HG03575 (cell line): ENCODE data around the gene FOXC2.

Experiments
- ATAC-seq: cut with Tn5 transposase; IDR thresholded peaks from one replicate; pipeline ENCODE4 v1.9.1; 2021; ENCODE audit not compliant: unreplicated experiment, insufficient number of reproducible peaks, low FRiP score; ENCODE audit errors: extremely low read depth

FOXC2 gene

DNA sequence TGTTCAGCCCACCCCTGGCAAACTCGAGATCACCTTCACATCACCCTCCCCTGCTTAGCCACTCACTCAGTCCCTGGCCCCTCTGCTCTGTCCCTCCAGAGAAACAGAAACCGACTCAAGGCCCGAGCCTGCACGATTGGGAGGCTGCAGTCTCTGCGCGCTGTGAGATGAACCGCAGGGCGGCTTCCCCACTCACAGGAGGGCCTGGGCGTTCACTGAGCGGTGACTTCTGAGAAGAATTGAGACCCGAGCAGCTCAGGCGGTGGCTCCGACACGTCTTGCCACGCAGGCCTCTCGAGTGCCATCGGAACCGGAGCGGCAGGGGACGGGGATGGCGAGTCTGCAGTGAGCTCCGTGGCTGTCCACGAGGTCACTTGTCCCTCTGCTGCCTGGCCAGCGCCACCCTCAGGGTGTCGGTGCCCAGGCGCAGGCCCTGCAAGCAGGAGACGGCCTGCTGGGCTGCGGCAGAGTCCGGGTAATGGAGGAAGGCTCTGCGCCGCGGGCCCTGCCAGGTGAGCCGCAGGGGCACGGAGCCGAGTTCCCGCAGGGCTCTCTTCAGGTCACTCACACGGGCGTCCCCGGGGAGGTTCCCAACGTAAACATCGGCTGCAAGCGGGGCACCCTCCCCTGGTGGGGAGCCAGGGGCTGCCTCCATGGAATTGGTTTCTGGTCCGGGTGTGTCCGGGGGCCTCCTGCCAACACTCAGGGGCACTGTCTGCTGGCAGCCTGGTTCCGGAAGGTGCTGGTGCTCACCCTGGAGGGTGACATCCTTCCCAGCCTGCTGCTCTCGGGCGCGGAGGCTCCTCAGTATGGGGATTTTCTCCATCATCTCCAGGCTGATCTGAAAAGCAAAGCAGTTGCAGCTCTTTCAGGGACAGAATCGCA is 34.7 kb upstream of the FOXC2 start:
- no peak for ATAC-seq

DNA sequence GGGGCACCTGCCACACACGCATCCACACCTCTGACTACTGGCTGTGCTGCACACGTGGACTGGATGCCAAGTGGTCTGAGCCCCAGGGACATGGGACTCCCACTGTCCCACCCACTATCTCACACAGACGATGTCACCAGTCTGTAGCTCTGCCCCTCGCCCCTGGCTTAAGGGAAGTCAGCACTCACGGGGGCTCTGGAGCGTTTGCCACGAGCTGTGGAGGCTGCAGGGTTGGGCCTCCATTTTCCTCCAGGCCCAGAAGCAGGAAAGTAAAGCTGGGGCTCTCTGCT is 34.2 kb upstream of the FOXC2 start:
- no peak for ATAC-seq

DNA sequence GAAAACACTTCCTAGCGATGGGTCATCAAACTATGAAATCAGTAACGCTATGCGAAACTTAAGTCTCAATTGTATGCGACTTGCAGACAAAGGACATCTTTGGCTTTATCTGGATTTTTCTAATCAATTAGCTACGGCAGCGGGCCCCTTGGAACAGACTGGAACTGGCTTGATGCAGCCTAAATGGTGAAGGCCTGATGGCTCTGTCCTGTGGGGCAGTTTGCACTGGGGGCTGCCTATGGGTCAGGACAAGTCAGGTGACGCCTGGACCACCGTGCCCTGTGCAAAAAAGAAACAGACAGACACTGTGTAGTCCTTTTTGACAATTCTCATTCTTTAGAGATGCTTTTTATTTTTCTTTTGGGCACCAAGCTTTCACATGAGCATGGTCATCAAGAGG is 33.6 kb upstream of the FOXC2 start:
- ATAC-seq = no peak

DNA sequence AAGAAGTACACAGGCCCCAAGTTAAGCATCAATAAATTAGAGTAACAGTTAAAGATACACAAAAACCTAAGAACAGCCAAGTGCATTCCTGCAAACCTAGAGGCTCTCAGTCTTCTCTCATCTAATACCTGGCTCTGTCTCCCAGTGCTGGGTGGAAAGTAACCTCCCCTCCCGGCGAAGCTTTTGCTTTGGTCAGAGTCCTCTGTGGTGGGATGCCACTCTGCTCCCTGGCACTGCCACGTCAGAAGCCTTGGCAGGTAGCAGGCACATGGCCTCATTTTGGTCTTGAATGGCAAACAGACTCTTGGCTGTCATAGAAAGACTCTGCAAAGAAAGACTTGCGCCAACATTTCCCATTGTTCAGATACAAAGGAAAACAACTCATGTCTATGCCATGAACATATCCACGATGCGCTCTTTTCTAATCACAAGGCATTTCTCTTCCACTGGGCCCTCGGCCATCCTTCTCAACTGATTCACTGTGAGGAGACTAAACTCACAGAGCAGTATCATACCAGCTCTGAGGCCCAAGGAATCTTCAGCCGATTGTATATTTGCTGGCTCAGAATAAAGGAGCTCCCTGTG is 32.8 kb upstream of the FOXC2 start:
- ATAC-seq = no peak

DNA sequence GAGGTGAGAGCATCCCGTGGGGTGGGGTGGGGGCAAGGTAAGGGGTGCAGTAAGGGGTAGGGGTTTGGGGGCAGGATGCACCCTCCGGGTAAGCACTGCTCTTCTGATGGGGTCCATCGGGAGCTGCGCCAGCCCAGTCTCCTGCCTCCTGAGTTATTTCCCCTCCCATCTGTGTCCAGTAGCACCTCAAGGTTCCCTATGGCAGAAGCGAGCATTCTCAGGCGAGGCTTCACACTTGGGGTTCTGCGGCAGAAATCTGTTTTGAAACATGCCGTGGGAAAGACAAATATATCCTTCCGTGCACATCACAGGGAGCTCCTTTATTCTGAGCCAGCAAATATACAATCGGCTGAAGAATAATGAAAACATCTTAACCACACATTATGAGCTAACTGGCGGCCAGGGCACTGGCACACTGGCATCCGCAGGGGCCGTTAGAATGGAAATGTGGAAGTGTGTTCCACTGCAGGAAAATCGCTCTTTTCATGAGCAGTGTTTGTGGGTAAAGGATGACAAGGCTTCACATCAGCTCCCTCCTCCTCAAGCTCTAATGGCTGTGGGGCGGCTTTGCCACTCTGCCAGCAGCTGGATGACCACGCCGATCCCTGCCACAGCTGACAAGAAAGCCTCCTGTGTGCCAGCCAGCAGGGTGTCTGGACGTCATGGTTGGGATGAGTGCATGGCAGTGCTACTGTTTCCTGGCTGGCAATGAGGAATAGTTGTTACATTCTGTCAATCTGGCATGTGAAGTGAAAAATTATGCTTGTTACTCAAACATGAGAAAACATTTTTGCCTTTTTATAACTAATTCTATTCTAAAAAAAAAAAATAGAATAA is 31.6 kb upstream of the FOXC2 start:
- no peak for ATAC-seq

DNA sequence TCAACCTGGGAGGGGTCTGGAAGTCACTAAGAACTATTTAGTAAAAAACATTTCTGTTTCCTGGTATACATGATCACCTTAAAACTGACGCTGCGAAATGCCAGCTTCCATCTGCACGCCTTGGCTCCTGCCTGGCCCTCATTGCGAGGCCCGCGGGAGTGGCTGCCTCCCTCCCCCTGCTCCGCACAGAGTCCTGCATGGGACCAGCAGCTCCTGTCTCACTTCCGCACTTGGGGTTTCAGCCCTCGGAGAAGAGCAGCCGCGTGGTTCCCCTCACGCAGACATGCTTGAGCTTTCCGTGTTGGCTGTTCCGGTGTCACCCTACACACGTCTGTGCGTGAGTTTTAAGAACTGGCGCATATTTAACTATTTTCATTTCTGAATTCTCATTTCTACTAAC is 30.0 kb upstream of the FOXC2 start:
- ATAC-seq = no peak

DNA sequence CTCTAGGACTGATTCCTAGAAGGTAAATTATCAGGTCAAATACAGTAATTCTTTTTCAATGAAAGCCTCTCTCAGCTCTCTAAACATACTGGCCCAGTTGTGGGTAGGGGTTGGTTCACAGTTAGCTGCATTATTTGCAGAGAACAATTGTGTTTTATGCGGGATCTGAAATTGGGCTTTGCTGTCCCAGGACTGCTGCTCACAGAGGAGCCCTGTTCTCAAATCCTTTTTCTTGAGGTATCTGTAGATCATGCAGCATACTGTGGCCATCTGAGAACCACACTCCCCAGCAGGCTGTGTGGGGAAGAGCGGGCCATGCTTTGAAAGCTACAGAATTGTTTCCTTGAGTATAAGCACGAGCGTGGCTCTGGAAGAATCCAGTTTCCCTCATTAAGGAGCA is 29.1 kb upstream of the FOXC2 start:
- no peak for ATAC-seq

DNA sequence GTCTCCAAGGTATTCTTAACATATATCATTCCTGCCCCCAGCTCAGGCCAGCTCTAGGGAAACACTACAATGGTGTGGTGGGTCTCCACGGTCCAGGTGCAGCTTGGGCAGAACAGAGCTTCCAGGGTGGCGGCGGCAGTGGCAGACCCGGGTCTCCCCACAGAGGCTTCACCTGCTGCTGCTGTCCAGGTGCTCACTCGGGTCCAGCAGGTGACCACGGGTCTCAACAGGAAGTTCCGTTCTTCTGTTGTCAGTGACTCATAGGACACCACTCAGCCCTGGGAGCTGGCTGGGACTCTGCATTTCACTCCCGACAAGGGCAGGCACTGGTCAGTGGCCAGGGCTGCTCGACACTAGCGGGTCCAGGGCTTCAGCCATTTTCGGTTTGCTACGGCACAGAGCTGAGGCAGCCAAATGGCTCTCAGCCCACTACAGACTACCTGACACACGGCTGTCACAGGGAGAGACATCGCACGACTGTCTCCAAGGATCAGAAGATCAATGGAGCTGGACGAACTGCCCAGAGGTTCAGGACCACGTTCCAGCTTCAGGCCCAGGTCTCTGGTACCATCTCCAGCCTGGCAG is 28.3 kb upstream of the FOXC2 start:
- no peak for ATAC-seq

DNA sequence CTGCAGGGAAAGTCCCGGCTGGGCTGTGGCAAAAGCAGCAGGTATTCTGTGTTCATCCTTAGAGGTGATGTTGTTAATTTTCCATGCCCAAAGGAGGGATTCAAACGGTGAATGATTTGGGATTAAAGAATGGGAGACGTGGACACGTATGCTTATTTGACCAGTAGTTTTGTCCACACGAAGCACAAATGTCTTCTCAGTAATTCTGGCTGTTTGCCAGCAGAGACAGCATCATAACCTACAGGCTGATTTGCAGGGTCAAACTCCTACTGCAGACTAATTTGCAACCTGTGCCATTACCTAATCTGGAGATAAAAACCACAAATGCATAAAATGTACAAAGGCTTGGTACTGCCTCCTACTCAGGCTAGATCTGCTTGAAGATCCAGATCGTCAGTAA is 25.7 kb upstream of the FOXC2 start:
- no peak for ATAC-seq

DNA sequence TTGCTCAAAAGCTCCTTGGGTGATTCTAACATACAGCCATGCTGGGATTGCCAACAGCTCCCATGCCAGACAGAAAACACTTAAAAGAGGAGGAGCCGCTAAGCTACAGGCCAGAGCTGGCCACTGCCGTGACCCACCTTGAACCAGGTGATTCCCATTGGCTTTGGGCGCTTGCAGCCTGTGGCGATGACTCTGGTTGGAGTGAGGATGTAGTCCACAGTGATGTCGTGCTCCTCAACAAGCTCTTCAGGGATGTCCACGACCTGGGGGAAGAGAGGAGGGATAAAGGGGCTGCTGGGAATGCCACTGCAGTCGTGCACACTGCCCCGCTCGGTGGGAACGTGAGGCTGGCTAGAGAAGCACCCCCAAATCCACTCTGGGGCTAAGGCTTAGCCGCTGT is 25.1 kb upstream of the FOXC2 start:
- no peak for ATAC-seq

DNA sequence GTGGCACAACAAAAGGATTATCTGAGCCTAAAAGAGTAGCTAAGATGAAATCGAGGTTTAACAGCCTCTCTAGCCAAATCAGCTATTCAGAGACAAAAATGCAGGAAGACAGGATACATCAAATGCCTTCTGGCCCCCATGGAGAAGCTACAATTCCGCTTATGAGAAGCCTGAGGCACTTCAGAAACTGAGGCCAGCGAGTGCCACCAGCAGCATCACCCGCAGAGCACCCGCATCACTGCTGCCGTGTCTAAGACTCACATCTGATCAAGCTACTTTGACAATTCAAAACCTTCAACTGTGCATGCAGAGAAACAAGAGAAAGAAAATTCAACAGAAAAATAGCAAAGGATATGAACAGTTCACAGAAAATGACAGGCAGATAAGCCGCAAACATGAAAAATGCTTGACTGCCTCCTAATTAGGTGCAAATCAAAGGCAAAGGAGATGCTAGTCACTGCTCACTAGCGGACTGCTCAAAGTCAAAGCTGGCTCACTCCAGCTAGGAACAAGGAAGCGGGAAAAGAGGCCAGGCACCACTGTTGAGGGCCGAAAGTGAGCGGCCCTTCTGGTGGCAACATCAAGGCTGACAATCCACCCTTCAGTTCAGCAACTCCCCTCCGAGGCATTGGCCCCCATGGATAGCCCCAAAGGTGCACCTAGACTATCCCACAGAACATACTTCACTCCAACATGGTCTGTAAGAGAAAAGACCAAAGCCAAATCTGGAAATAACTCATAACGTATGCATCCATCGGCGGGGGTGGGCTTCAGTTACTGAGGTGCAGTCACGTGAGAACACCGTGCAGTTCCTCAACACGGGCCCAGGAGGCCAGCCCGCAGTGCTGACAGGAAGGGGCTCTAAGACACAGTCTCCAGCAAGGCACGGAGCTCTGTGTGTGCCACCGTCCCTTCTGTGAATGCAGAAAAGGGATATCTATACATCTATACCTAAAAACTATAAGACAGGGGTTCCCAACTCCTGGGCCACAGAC is 23.6 kb upstream of the FOXC2 start:
- no peak for ATAC-seq

DNA sequence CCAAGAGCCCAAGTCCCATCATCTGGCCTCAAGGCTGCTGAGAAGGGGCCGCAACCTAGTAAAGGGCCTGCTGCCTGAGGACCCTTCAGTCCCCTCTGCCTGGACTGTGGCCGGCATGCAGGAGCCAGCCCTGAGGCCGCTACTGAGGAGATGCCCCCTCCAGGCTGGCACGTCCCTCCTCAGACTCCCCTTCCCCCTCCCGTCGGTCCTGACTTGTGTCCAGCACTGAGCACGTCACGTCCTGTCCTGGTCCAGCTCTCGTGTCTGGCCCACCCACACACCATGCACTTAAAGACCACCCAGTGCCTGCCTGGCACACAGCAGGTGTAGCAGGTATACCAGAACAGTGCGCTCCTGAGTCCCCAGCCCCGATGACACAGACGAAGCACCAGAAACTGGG is 21.1 kb upstream of the FOXC2 start:
- no peak for ATAC-seq

DNA sequence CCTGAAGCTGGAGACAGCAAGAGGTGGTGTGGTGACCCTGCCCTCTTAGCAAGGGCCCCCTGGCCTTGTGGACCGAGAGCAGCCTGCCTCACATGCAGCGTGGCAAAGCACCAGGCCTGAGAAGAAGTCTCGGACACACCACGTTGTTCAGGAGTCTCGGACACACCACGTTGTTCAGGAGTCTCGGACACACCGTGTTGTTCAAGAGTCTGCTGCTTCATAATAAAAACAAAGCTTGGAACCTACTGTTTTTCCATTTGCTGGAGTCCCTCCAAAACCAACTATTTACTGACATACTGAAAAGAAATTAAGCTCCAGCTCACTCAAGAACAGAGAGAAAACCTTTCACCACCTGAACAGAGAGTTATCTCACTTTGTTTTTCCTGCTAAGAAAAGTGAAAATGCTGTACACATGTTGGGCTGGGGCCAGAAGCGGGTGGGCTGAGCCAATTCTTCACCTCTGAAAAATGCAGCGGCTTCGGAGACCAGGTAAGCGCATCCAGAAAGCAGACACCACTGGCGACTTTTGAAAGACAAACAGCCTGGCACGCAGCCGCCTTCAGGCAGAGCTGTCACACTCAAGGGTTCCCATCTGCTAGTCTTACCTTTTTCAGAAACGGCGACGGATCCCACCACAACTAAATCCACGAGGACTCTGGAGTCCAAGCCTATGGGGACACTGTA is 20.5 kb upstream of the FOXC2 start:
- ATAC-seq = no peak

DNA sequence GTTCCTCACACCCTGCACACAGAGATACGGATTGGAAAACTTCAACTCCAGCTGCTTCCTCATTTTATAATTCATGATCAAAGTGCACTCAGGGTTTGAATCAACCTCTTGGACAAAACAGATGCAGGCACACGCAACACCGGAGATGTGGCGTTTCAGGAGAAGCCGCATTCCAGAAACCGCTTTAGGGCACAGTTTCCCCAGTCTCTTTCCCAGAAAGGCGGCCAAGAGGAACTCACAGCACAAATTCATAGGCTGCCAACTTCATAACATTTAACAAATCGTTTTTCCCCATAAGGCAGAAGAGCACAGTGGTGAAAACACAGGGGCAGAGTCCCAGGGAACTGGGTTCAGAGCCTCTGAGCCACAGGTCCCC is 20.0 kb upstream of the FOXC2 start:
- no peak for ATAC-seq

DNA sequence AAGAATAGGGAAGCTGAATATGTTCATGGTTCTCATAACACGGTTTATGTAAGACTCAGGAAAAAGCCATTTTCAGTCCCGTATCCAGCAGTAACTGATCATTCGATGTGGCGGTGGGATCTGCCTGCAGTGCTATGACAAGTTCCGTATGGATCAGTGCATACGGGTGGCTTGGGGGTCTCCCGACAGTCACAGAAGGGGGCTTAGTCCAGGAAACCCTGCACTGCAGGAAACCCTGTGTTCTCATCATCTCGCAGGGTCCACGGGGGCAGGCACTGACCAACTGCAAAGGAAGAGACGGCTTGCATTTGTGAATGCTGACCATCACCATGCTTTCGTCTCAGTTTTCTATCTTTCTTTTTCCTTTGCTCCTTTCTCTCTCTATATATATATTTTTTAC is 19.3 kb upstream of the FOXC2 start:
- no peak for ATAC-seq

DNA sequence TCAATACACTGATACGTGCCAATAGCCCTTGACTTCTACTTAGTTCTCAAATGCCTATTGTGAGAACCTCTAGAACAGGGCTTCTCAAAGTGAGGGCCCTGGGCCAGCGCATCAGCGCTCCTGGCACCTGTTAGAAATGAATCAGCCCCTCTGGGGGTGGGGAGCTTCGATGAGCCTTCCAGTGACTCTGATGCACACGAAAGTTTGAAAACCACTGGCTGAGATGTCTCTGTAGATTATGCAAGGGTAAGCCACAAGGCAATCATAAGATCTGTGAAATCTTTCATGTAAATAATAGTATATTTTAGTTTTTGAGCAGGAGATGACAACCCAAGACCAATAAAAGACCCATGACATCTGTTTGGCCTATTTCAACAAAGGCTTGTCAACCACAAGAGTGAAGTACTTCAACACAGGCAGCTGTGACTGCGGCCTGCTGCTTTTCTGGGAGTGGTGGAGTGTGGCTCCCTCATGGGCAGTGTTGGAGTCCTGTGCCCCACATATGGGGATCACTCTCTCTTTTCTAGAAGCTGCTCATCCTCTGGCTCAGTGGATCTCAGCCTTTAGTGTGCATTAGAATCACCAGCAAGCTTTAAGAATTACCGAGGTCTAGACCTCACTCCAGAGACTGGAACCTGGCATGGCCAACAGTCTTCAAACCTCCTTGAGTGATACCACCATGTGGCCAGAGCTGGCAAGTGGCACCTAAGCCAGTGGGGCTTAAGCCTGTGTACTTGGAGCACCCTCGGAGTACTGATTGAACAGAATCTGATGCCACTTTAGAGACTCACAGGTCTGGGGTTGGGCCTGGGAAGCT is 17.3 kb upstream of the FOXC2 start:
- ATAC-seq = no peak

DNA sequence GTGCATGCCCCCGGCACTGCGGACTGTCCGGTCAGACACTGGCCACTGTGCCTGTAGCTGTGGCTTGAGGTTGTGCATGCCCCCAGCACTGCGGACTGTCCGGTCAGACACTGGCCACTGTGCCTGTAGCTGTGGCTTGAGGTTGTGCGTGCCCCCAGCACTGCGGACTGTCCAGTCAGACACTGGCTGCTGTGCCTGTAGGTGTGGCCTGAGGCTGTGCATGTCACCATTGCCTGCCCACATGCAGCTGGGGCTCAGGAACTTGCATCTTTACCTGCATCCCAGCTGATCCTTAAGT is 16.8 kb upstream of the FOXC2 start:
- ATAC-seq = no peak

DNA sequence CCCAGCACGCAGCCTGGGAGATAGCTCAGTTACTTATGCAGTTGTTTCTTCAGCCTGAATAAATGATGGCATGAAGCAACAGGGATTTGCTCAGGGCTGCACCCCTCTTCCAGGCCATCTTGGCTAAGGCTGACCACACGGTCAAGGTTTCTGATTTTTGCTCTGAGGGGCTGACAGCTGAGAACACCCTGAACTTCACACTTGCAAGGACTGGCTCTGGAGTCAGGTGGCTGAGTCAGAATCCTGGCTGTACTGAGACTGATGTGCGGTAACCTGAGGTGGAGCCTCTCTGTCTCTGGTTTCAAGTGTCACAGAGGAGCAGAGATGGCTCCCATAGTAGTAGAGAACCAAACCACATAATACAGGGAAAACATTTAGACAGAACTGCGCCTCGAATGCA is 16.3 kb upstream of the FOXC2 start:
- no peak for ATAC-seq
